WTC11 (cell line): ENCODE measurements around the gene CD2.

Experiments
- EMX1 ChIP-seq: fragments of 250-450 bp; sonication (Bioruptor Pico); IDR thresholded peaks from 2 replicates; pipeline ENCODE4 v1.8.0; 2021; ENCODE audit warnings: mild to moderate bottlenecking
- FOXP1 ChIP-seq: sonication (generic); formaldehyde crosslinking; IDR thresholded peaks from 2 replicates; pipeline ENCODE4 v1.8.0; 2022; ENCODE audit warnings: missing genetic modification reagents, mild to moderate bottlenecking, moderate library complexity, borderline replicate concordance
- NR3C1 ChIP-seq: sonication (generic); formaldehyde crosslinking; conservative IDR thresholded peaks from 2 replicates; pipeline ENCODE4 v1.8.1; 2023; ENCODE audit warnings: low read depth, mild to moderate bottlenecking, missing genetic modification reagents
- TF ChIP-seq, protein P1 (sequence below): fragments of 200-600 bp; IDR thresholded peaks from 2 replicates; pipeline ENCODE4 v1.8.0; 2022; ENCODE audit warnings: antibody characterized with exemption
- TF ChIP-seq, protein P2 (sequence below): sonication (generic); formaldehyde crosslinking; IDR thresholded peaks from 2 replicates; pipeline ENCODE4 v1.8.1; 2023; ENCODE audit warnings: mild to moderate bottlenecking, missing genetic modification reagents

- TF ChIP-seq, protein P1, sequence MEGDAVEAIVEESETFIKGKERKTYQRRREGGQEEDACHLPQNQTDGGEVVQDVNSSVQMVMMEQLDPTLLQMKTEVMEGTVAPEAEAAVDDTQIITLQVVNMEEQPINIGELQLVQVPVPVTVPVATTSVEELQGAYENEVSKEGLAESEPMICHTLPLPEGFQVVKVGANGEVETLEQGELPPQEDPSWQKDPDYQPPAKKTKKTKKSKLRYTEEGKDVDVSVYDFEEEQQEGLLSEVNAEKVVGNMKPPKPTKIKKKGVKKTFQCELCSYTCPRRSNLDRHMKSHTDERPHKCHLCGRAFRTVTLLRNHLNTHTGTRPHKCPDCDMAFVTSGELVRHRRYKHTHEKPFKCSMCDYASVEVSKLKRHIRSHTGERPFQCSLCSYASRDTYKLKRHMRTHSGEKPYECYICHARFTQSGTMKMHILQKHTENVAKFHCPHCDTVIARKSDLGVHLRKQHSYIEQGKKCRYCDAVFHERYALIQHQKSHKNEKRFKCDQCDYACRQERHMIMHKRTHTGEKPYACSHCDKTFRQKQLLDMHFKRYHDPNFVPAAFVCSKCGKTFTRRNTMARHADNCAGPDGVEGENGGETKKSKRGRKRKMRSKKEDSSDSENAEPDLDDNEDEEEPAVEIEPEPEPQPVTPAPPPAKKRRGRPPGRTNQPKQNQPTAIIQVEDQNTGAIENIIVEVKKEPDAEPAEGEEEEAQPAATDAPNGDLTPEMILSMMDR, result no peak
- TF ChIP-seq EMX1 (CRISPR knock-in tag) (no peak), FOXP1 (CRISPR knock-in tag) (no peak), NR3C1 (CRISPR knock-in tag) (no peak)
- TF ChIP-seq, protein P2, sequence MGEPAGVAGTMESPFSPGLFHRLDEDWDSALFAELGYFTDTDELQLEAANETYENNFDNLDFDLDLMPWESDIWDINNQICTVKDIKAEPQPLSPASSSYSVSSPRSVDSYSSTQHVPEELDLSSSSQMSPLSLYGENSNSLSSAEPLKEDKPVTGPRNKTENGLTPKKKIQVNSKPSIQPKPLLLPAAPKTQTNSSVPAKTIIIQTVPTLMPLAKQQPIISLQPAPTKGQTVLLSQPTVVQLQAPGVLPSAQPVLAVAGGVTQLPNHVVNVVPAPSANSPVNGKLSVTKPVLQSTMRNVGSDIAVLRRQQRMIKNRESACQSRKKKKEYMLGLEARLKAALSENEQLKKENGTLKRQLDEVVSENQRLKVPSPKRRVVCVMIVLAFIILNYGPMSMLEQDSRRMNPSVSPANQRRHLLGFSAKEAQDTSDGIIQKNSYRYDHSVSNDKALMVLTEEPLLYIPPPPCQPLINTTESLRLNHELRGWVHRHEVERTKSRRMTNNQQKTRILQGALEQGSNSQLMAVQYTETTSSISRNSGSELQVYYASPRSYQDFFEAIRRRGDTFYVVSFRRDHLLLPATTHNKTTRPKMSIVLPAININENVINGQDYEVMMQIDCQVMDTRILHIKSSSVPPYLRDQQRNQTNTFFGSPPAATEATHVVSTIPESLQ (CRISPR knock-in tag), result no peak
Observed at GRCh38 chr1:116814926-116815723, 60.9 kb downstream of the CD2 start.
